ENCODE results near the gene SPRYD3. TPM values are rescaled to one million over a fixed set of nuclear protein-coding genes. Genes with fewer than 3 reads are reported as not detected.

The SPRYD3 gene
- total RNA-seq, 1 donor from 2014 or later = 10.5 TPM

- no peaks in the 10 kb centered on the region for H3K36me3 Mint-ChIP-seq (ENCODE audit: low read depth, unreplicated experiment)
Measured at GRCh38 chr12:53122961-53123468, 43.8 kb upstream of the SPRYD3 start.

GRCh38 chr12:53120685-53121525, 41.7 kb upstream of the SPRYD3 start:
- no peak overlapping the region for H3K4me3 Mint-ChIP-seq (ENCODE audit: unreplicated experiment)
- peaks cover 4% of the 10 kb centered on the region for H3K9me3 Mint-ChIP-seq (ENCODE audit: unreplicated experiment)
- no peaks in the 10 kb centered on the region for H3K36me3 Mint-ChIP-seq (ENCODE audit: low read depth, unreplicated experiment)
- peaks cover 11% of the 10 kb centered on the region for H3K27me3 Mint-ChIP-seq (ENCODE audit: unreplicated experiment)
- H3K4me1 Mint-ChIP-seq (ENCODE audit: unreplicated experiment) = no peaks in the 10 kb centered on the region
- H3K27ac Mint-ChIP-seq (ENCODE audit: unreplicated experiment) = peak overlapping the region; percentile 3
- TF ChIP-seq CTCF (IDR thresholded peaks at IDR 0.05; ENCODE audit: unreplicated experiment) = no peak
- DNase-seq (ENCODE audit: low spot score) = no peak

More at GRCh38 chr12:53122961-53123468, 43.8 kb upstream of the SPRYD3 start:
- TF ChIP-seq CTCF (IDR thresholded peaks at IDR 0.05; ENCODE audit: unreplicated experiment) = no peak
- peaks cover 9% of the 10 kb centered on the region for H3K27me3 Mint-ChIP-seq (ENCODE audit: unreplicated experiment)
- H3K27ac Mint-ChIP-seq (ENCODE audit: unreplicated experiment) = no peak overlapping the region
- H3K4me3 Mint-ChIP-seq (ENCODE audit: unreplicated experiment) = no peak overlapping the region
- peaks cover 4% of the 10 kb centered on the region for H3K9me3 Mint-ChIP-seq (ENCODE audit: unreplicated experiment)
- H3K4me1 Mint-ChIP-seq (ENCODE audit: unreplicated experiment) = peaks cover 4% of the 10 kb centered on the region
- no peak for DNase-seq (ENCODE audit: low spot score)

- Mint-ChIP-seq H3K27me3 (ENCODE audit: unreplicated experiment) (peaks cover 9% of the 10 kb centered on the region), H3K36me3 (ENCODE audit: low read depth, unreplicated experiment) (no peaks in the 10 kb centered on the region), H3K4me1 (ENCODE audit: unreplicated experiment) (no peaks in the 10 kb centered on the region), H3K4me3 (ENCODE audit: unreplicated experiment) (no peak overlapping the region), H3K27ac (ENCODE audit: unreplicated experiment) (no peak overlapping the region), H3K9me3 (ENCODE audit: unreplicated experiment) (no peaks in the 10 kb centered on the region)
- no peak for TF ChIP-seq CTCF (IDR thresholded peaks at IDR 0.05; ENCODE audit: unreplicated experiment)
- DNase-seq (ENCODE audit: low spot score) = no peak
Measured at GRCh38 chr12:53118751-53119300, 39.6 kb upstream of the SPRYD3 start.

- Mint-ChIP-seq H3K9me3 (ENCODE audit: unreplicated experiment) (no peaks in the 10 kb centered on the region), H3K36me3 (ENCODE audit: low read depth, unreplicated experiment) (no peaks in the 10 kb centered on the region), H3K4me1 (ENCODE audit: unreplicated experiment) (no peaks in the 10 kb centered on the region), H3K4me3 (ENCODE audit: unreplicated experiment) (no peak overlapping the region), H3K27me3 (ENCODE audit: unreplicated experiment) (peaks cover 8% of the 10 kb centered on the region), H3K27ac (ENCODE audit: unreplicated experiment) (no peak overlapping the region)
- no peak for TF ChIP-seq CTCF (IDR thresholded peaks at IDR 0.05; ENCODE audit: unreplicated experiment)
- DNase-seq (ENCODE audit: low spot score) = no peak
Measured at GRCh38 chr12:53115891-53116648, 36.9 kb upstream of the SPRYD3 start.
